Liver (tissue), 9 donors: ENCODE measurements around the gene SLC4A5. TPM values are rescaled to one million over a fixed set of nuclear protein-coding genes. Genes with fewer than 3 reads are reported as not detected.

Experiments used
- DNase-seq: peaks from one replicate; pipeline ENCODE4 v3.0.0-alpha.2; 2017; ENCODE audit warnings: low spot score
- H3K27ac ChIP-seq, 2 donors: one replicate each; pipeline ENCODE4 v1.7.0; 2013; ENCODE audit warnings: inconsistent platforms in 2 of 2, low read length in 2 of 2, control low read depth in 1 of 2, low read depth in 1 of 2, mild to moderate bottlenecking in 1 of 2
- H3K27me3 ChIP-seq, 4 donors: one replicate each; pipeline versions ENCODE4 v1.6.1 to v1.7.0; 2013; ENCODE audit warnings: low read length in 3 of 4, inconsistent platforms in 1 of 4, mild to moderate bottlenecking in 1 of 4, moderate library complexity in 1 of 4; ENCODE audit not compliant: control insufficient read depth in 4 of 4, insufficient read depth in 4 of 4
- H3K36me3 ChIP-seq, 4 donors: one replicate each; pipeline versions ENCODE4 v1.6.1 to v1.7.0; 2013; ENCODE audit warnings: low read length in 3 of 4, mild to moderate bottlenecking in 3 of 4, low read depth in 1 of 4, moderate library complexity in 1 of 4; ENCODE audit not compliant: control insufficient read depth in 4 of 4, insufficient read depth in 3 of 4
- H3K4me1 ChIP-seq, 4 donors: one replicate each; pipeline versions ENCODE4 v1.6.1 to v1.7.0; 2013; ENCODE audit warnings: low read length in 3 of 4, mild to moderate bottlenecking in 3 of 4, moderate library complexity in 1 of 4; ENCODE audit not compliant: control insufficient read depth in 4 of 4, insufficient read depth in 4 of 4
- H3K4me3 ChIP-seq, 3 donors: one replicate each; pipeline versions ENCODE4 v1.6.1 to v1.7.0; 2013; ENCODE audit warnings: low read length in 3 of 3, control low read depth in 1 of 3, low read depth in 1 of 3, mild to moderate bottlenecking in 1 of 3
- H3K9ac ChIP-seq, 2 donors: one replicate each; pipeline ENCODE4 v1.7.0; 2013; ENCODE audit warnings: low read length in 2 of 2, mild to moderate bottlenecking in 2 of 2, moderate library complexity in 2 of 2, control low read depth in 1 of 2, low read depth in 1 of 2
- H3K9me3 ChIP-seq, 4 donors: one replicate each; pipeline versions ENCODE4 v1.6.1 to v1.7.0; 2013; ENCODE audit warnings: low read length in 3 of 4; ENCODE audit not compliant: control insufficient read depth in 4 of 4
- ATF3 ChIP-seq: IDR thresholded peaks from 2 replicates; pipeline ENCODE4 v1.6.1; 2016; ENCODE audit warnings: antibody characterized with exemption
- CTCF ChIP-seq: fragments of 150-350 bp; IDR thresholded peaks from 2 replicates; pipeline ENCODE4 v1.5.1; 2017; ENCODE audit warnings: improper control_type of control experiment, low read depth, low read length; ENCODE audit not compliant: missing input control
- EGR1 ChIP-seq, 2 donors: IDR thresholded peaks; 2 replicates each; pipeline ENCODE4 v1.6.1; 2016 to 2018; ENCODE audit warnings: antibody characterized with exemption in 2 of 2, low read depth in 2 of 2
- FOXA2 ChIP-seq: IDR thresholded peaks from 2 replicates; pipeline ENCODE4 v1.6.1; 2016; ENCODE audit warnings: antibody characterized with exemption
- GABPA ChIP-seq, 2 donors: IDR thresholded peaks in 1 of 2; conservative IDR thresholded peaks in 1 of 2; 2 replicates each; pipeline ENCODE4 v1.6.1; 2016; ENCODE audit warnings: antibody characterized with exemption in 2 of 2, mild to moderate bottlenecking in 1 of 2, moderate library complexity in 1 of 2
- HNF4A ChIP-seq, 2 donors: conservative IDR thresholded peaks; 2 replicates each; pipeline ENCODE4 v1.6.1; 2016; ENCODE audit warnings: antibody characterized with exemption in 2 of 2, mild to moderate bottlenecking in 2 of 2
- HNF4G ChIP-seq: IDR thresholded peaks from 2 replicates; pipeline ENCODE4 v1.6.1; 2016; ENCODE audit warnings: antibody characterized with exemption
- JUND ChIP-seq, 2 donors: IDR thresholded peaks; 2 replicates each; pipeline ENCODE4 v1.6.1; 2016; ENCODE audit warnings: antibody characterized with exemption in 2 of 2
- MAX ChIP-seq: IDR thresholded peaks from 2 replicates; pipeline ENCODE4 v1.6.1; 2016; ENCODE audit warnings: antibody characterized with exemption
- NR2F2 ChIP-seq: IDR thresholded peaks from 2 replicates; pipeline ENCODE4 v1.6.1; 2016; ENCODE audit warnings: antibody characterized with exemption
- RAD21 ChIP-seq, 2 donors: IDR thresholded peaks; 2 replicates each; pipeline ENCODE4 v1.6.1; 2016; ENCODE audit warnings: antibody characterized with exemption in 2 of 2, mild to moderate bottlenecking in 2 of 2
- RXRA ChIP-seq, 2 donors: IDR thresholded peaks; 2 replicates each; pipeline ENCODE4 v1.6.1; 2017 to 2018; ENCODE audit warnings: antibody characterized with exemption in 2 of 2, mild to moderate bottlenecking in 1 of 2
- SP1 ChIP-seq: IDR thresholded peaks from 2 replicates; pipeline ENCODE4 v1.6.1; 2018; ENCODE audit warnings: antibody characterized with exemption, mild to moderate bottlenecking
- TAF1 ChIP-seq: conservative IDR thresholded peaks from 2 replicates; pipeline ENCODE4 v1.6.1; 2016; ENCODE audit warnings: antibody characterized with exemption, mild to moderate bottlenecking
- YY1 ChIP-seq: IDR thresholded peaks from 2 replicates; pipeline ENCODE4 v1.6.1; 2016; ENCODE audit warnings: antibody characterized with exemption, mild to moderate bottlenecking
- WGBS: extraction: QIAGEN DNeasy Blood & Tissue Kit; methylation state at CpG from one replicate; pipeline ENCODE4 v1.1.7; 2013; 5-methylcytosine and 5-hydroxymethylcytosine counted together
- polyA plus RNA-seq, 2 donors: library from polyadenylated mRNA; stranded (reverse) in 1 of 2; unstranded in 1 of 2; fragments of 200-250 nt in 1 of 2; fragments of >200 nt in 1 of 2; fragmentation: Nextera tagmentation in 1 of 2; extraction: Ambion mirVana in 1 of 2; gene quantifications; one replicate each; pipeline versions ENCODE4 v1.2.1 to v1.2.3, GENCODE V29; 2013 to 2015
- total RNA-seq, 2 donors: library from RNA; depleted of rRNA; stranded (reverse); fragments of >200 nt; gene quantifications; one replicate each; pipeline ENCODE4 v1.2.3, GENCODE V29; 2014
- TF ChIP-seq, protein P1 (sequence below): IDR thresholded peaks from 2 replicates; pipeline ENCODE4 v1.6.1; 2016; ENCODE audit warnings: antibody characterized with exemption
- TF ChIP-seq, protein P2 (sequence below): IDR thresholded peaks from 2 replicates; pipeline ENCODE4 v1.6.1; 2016; ENCODE audit warnings: antibody characterized with exemption, mild to moderate bottlenecking
- donor health status: healthy.
- donor health status: healthy.
- donor health status: healthy.
- donor health status: healthy.
- donor health status: healthy.

Gene SLC4A5
- total and polyA plus RNA-seq, 4 donors: 0.12 to 0.50 (median 0.29) TPM

DNA sequence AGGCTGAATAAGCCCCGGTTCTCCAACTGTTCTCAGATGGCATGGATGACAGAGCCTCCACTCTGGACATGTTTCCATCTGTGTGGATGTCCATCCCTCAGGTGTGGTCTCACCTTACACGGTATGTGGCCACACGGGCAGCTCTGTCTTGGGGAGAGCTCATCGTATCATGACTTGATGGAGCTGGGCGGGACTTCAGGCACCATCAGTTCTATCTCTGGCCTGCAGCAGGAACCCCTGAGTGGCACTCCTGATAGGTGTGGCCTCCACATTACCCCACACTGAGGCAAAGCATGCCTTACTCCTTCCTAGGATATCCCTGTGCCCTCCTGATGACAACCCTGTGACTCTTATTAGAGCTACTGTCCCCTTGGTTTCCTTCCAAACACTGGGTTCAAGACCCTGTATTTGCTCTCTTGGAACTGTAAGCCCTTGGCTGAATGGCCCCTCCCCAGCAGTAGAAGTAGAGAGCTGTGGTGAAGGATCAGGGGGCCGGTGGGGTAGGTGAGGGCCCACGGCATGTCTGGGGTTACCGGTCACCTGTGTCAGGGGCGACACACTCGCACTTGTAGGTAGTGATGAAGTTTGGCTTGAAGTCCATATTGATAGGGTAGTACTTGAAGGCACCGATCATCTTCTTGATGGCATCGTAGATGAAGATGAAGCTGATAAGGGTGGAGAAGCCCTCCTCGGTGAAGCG is 96.6 kb downstream of the SLC4A5 start:
- TF ChIP-seq RXRA (IDR thresholded peaks at IDR 0.05) (no peak), GABPA (IDR thresholded peaks at IDR 0.05 in 1 of 2, conservative IDR thresholded peaks at IDR 0.05 in 1 of 2) (no peak), HNF4A (conservative IDR thresholded peaks at IDR 0.05) (no peak), FOXA2 (no peak), MAX (no peak), YY1 (no peak), JUND (IDR thresholded peaks at IDR 0.05) (no peak), SP1 (no peak), NR2F2 (no peak), HNF4G (no peak), CTCF (no peak), TAF1 (no peak), ATF3 (no peak), EGR1 (IDR thresholded peaks at IDR 0.05; ENCODE audit: low read depth in 2 of 2) (no peak), RAD21 (IDR thresholded peaks at IDR 0.05) (no peak)
- TF ChIP-seq, protein P1, sequence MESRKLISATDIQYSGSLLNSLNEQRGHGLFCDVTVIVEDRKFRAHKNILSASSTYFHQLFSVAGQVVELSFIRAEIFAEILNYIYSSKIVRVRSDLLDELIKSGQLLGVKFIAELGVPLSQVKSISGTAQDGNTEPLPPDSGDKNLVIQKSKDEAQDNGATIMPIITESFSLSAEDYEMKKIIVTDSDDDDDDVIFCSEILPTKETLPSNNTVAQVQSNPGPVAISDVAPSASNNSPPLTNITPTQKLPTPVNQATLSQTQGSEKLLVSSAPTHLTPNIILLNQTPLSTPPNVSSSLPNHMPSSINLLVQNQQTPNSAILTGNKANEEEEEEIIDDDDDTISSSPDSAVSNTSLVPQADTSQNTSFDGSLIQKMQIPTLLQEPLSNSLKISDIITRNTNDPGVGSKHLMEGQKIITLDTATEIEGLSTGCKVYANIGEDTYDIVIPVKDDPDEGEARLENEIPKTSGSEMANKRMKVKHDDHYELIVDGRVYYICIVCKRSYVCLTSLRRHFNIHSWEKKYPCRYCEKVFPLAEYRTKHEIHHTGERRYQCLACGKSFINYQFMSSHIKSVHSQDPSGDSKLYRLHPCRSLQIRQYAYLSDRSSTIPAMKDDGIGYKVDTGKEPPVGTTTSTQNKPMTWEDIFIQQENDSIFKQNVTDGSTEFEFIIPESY: no peak
- TF ChIP-seq, protein P2, sequence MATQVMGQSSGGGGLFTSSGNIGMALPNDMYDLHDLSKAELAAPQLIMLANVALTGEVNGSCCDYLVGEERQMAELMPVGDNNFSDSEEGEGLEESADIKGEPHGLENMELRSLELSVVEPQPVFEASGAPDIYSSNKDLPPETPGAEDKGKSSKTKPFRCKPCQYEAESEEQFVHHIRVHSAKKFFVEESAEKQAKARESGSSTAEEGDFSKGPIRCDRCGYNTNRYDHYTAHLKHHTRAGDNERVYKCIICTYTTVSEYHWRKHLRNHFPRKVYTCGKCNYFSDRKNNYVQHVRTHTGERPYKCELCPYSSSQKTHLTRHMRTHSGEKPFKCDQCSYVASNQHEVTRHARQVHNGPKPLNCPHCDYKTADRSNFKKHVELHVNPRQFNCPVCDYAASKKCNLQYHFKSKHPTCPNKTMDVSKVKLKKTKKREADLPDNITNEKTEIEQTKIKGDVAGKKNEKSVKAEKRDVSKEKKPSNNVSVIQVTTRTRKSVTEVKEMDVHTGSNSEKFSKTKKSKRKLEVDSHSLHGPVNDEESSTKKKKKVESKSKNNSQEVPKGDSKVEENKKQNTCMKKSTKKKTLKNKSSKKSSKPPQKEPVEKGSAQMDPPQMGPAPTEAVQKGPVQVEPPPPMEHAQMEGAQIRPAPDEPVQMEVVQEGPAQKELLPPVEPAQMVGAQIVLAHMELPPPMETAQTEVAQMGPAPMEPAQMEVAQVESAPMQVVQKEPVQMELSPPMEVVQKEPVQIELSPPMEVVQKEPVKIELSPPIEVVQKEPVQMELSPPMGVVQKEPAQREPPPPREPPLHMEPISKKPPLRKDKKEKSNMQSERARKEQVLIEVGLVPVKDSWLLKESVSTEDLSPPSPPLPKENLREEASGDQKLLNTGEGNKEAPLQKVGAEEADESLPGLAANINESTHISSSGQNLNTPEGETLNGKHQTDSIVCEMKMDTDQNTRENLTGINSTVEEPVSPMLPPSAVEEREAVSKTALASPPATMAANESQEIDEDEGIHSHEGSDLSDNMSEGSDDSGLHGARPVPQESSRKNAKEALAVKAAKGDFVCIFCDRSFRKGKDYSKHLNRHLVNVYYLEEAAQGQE: no peak
- Histone ChIP-seq H3K4me1 (no peaks in the 10 kb centered on the region), H3K4me3 (no peak overlapping the region), H3K9me3 (no peaks in the 10 kb centered on the region), H3K9ac (no peak overlapping the region), H3K27ac (no peak overlapping the region), H3K36me3 (no peaks in the 10 kb centered on the region), H3K27me3 (no peaks in the 10 kb centered on the region)
- no peak for DNase-seq
- WGBS: 94% methylated on average over 14 of the region's 14 CpGs
